HG02943 (cell line): ENCODE measurements around the gene EP400.
"Not testable (repeated sequence)": the region's sequence is repeated elsewhere in the genome, so short reads cannot be mapped to it uniquely, and the experiment has no call there.

Experiments
- ATAC-seq: cut with Tn5 transposase; IDR thresholded peaks from one replicate; pipeline ENCODE4 v1.9.1; 2021; ENCODE audit warnings: mild to moderate bottlenecking, low read depth, moderate library complexity; ENCODE audit not compliant: unreplicated experiment

EP400 gene

DNA sequence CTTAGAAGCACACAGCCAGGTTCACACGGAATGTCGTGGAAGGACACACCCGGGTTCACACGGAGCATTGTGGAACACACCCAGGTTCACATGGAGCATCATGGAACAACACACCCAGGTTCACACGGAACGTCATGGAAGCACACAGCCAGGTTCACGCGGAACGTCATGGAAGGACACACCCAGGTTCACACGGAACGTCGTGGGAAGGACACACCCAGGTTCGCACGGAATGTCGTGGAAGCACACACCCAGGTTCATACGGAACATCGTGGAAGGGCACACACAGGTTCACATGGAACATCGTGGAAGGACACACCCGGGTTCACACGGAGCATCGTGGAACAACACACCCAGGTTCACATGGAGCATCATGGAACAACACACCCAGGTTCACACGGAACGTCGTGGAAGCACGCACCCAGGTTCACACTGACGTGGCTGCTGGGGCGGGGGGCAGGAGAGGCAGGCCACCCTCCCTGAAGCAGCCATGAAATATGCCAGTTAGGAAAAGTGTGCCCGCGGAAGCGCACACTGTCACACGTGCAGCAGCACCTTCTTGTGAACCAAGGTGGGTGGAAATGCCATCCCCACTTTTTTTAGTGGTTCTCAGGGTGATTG lies 86.4 kb downstream of the EP400 start:
- ATAC-seq, result no peak

DNA sequence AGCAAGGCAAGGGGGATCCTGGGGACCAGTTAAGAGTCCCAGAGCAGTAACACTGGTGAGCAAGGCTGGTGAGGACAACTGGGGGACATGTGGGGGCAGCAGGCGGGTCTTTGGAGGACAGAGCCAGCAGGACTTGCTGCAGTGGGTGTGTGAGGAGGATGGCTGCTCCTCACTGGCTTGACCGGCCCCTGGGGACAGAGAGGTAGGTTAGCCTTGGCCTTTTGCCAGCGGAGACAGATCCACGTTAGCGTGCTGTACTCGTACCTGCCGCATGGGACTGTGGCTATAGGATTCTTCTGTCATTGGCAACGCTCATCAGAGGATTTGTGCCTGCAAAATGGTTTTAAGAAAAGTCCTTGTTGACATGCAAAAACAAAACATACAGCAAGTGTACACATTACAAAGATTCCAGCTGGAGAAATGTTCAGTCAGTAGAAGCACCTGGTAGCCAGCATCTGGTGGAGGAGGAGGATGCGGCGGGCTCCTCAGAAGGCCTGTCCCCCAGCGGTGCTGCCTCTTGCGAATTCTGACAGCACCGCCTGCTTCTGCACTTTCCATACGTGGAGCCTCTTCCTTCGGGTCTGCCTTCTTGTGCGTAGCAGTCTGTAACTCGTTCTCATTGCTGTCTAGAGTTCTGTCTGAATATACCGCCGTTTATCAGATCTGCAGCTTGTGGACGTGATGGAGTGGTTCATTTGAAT lies 91.3 kb downstream of the EP400 start:
- ATAC-seq, result no peak

DNA sequence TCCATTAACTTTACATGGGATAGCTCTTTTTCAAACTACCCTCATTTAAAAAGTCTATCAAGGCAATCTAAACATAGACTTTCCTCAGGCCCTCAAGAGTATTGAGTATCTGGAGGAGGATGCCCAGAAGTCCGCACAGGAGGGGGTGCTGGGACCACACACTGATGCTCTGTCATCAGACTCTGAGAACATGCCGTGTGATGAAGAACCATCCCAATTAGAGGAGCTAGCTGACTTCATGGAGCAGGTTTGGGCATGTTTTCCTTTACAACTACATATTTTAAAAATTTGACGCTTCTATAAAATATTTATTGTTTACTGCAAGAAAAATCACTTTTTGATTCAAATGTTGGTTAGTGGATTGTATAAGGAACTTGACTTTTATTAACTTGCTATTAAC lies 93.5 kb downstream of the EP400 start:
- no peak for ATAC-seq

DNA sequence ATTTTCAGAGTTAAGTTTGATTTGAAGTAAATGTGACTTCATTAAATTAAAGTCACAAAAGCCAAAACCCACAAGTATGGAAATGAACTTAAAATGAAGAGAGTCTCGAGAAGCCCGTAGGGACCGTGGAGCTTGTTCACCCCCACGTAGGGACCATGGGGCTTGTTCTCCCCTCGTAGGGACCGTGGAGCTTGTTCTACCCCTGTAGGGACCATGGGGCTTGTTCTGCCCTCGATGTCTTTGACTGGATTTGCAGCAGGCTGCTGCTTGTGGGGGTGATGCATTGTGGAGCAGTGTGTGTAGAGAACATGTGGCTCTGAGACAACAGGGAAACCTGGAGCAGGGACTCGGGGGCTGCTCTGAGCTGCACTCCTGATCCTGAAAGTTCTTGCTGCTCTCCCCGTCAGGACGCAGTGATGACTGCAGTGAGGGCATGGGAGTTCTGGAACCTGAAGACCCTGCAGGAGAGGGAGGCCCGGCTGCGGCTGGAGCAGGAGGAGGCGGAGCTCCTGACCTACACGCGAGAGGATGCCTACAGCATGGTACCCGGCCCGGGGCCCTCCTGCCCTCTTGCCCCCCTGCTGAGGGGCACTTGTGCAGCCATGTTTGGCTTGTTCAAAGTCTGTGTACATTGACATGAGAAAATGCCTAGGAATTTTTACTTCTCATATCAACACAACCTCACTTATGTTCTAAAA lies 94.2 kb downstream of the EP400 start:
- no peak for ATAC-seq

DNA sequence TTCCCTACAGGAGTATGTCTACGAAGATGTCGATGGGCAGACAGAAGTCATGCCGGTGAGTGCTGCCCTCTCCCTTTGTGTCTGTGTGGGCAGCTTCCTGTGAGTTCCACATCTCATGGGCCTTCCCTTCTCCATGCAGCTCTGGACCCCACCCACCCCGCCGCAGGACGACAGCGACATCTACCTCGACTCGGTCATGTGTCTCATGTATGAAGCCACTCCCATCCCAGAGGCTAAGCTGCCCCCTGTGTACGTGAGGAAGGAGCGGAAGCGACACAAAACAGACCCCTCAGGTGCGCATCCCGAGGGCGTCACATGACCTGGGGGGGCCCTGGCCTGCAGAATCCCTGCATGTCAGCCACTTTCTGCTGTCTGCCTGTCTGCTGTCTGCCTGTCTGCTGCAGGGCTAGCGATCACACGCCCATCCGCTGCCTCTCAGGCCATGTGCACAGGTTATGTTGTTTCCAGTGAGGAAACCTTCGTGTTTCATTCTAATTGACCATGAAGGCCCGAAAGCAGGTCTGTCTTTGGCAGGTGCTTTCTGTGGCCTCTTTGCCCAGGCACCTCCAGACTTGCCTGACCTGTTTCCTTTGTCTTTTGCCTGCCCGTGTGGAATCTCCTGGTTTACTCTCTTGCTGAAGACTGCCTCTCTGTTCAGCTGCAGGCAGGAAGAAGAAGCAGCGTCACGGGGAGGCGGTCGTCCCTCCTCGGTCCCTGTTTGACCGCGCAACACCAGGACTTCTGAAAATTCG lies 95.1 kb downstream of the EP400 start:
- no peak for ATAC-seq

DNA sequence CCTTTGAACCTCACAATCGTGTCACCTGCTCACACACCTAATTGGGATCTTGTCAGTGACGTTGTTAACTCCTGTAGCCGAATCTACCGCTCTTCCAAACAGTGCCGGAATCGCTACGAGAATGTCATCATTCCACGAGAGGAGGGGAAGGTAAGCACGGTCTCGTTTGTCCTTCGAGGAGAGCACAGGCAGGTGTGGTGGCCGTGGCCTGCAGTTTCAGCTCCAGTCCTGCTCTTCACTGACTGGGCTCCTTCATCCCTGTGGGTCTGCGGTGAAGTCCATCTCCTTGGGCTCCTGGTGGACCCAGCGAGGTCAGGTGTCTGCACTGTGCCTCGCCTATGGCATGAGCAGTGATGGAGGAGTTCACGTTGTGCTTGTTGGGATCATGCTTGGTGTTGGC lies 96.0 kb downstream of the EP400 start:
- no peak for ATAC-seq

DNA sequence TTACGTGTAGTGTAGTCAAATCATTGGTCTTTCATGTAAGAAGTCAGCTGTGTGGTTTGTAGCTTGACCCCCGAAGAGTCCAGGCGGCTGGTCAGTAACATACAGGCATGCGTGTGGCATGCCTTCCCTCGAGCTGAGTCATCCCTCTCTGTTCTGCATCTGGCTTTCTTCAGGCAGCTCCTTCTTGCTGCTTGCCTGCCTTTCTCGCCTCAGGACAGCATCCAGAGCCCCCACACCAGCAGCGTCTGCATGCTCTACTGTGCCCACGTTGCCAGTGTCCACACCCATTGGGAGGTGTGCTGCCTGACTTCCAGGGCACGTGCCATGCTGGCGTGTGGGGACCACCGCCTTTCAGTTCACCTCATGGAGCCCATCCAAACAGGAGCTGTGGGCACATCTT lies 96.8 kb downstream of the EP400 start:
- ATAC-seq, result no peak

DNA sequence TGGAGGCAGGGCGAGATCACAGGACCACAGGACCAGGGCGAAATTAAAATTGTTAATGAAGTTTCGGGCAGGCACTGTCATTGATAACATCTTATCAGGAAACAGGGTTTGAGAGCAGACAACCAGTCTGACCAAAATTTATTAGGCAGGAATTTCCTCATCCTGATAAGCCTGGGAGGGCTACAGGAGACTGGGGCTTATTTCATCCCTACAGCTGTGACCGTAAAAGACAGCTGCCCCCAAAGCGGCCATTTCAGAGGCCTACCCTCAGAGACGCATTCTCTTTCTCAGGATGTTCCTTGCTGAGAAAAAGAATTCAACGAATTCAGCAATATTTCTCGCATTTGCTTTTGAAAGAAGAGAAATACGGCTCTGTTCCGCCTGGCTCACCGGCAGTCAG lies 97.9 kb downstream of the EP400 start:
- not testable (repeated sequence) for ATAC-seq

DNA sequence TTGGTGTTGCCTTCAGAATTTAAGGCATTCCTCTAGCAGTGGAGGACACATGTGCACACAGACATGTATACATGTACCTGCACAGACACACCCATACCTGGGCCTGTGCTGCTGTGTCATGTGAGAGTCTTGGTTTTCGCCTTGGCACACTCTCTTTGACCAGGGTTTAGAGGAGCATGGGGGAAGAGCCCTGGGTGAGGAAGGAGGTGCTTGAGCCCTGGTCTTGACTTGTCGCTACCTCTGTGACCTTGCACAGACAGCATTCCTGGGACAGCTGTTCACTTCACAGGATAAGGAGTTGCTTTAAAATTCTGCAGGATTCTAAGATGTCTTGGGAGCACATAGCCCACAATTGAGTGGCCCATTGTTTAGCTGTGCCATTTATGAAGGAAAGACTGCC lies 99.7 kb downstream of the EP400 start:
- ATAC-seq, result no peak

DNA sequence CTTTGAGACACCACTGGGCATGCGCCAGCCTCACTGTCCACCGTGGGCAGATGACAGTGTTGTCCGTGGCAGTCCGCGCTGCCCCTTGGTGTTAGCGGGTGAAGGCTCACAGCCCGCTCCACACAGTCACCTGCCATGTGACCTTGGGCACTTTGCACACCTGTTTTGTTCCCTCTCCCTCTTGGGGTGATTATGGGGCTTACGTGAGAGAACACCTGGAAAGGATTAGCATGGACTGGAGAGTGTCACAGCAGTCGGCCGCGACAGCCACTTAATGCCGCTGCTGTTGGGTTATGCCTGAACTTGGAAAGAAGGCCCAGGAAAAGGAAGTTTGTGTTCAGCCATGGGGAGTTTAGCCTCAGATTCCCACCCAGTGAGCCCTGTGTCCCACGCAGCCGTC lies 100.1 kb downstream of the EP400 start:
- ATAC-seq, result no peak

DNA sequence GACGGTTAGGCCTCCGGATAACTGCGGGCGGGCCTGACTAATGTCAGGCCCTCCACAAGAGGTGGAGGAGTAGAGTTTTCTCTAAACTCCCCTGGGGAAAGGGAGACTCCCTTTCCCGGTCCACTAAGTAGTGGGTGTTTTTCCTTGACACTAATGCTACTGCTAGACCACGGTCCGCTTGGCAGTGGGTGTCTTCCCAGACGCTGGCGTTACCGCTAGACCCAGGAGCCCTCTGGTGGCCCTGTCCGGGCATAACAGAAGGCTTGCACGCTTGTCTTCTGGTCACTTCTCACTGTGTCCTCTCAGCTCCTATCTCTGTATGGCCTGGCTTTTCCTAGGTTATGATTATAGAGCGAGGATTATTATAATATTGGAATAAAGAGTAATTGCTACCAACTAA lies 102.0 kb downstream of the EP400 start:
- ATAC-seq, result not testable (repeated sequence)

DNA sequence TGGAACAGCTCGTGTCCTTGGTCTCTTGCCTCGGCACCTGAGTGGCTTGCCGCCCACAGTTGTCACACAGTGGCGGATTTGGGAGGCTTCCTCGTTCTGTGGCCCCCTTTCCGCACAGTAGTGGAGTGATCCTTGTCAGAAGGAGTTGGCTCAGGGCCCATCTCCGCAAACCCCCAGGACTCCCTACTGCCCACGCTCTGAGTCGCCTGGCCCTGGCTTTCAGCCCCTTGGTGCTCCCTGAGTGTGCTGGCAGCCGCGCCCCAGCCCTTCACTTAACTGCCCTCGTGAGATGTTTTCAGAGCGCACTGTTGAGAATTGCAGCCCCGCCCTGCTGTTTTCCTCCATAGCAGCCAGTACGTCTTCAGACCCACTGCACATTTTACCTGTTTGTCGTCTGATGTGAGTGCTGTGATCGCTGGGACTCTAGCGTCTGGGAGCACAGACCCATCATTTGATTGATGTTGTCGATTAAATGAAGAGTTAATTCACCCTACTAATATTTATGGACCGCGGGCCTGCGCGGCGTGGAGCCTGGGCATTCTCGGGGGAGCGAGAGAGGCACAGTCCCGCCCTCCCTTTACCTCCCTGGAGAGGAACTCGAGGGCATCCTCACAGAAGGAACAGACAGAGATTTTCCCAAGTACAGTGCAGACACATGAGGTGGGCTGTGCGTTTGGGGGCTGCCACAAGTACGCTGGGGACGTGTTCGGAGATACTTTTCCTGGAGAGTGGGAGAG lies 102.6 kb downstream of the EP400 start:
- ATAC-seq, result no peak

DNA sequence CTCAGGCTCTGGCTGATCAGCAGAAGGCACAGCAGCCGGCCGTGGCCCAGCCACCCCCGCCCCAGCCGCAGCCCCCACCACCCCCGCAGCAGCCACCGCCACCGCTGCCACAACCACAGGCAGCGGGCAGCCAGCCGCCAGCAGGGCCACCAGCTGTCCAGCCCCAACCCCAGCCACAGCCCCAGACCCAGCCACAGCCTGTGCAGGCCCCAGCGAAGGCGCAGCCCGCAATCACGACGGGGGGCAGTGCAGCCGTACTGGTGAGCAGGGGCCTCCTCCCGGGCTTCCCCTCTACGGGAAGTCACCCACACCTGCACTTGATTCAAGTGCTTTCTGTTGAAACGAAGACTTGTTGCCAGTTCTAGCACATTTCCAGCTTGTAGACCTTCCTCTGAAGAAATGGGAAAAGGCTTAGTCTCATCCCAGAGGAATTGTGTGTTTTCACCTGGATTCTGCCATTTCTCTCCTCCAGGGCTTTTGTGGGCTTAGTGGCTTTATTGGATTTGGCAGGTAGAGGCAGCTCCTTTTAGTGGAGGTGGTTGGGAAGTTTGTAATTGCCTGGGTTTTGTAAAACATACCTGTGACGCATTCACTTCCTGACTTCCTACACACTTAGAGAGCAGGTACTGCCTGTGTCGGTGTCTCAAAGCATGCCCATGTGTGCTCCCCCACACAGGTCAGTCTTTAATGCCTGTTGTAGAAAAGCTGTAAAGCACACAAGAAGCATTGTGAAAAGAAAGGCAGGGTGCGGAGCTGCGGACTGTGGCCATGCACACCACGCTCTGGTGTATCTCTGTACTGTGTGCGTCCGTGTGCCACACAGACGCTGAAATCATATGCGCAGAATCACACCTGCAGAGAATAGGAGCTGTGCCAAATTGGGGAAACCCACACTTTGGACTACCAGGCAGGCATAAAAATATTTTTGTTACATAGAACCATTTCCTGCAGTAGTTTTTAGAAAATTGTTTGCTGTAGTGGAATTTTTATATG lies 103.9 kb downstream of the EP400 start:
- no peak for ATAC-seq

DNA sequence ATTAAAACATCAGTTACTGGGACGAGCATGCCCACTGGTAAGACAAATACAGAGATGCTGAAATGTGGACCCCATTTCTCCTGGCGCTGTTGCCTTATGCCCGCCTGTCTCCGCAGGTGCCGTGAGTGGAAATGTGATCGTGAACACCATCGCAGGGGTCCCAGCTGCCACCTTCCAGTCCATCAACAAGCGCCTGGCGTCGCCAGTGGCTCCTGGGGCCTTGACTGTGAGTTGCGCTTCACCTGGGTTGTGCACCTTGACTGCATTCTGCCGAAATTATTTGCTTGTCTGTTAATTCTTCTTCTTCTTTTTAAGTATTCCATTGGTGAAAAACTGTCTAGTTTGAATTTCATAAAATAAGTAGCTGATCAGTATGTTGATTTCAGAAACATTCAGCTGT lies 105.2 kb downstream of the EP400 start:
- ATAC-seq, result no peak

DNA sequence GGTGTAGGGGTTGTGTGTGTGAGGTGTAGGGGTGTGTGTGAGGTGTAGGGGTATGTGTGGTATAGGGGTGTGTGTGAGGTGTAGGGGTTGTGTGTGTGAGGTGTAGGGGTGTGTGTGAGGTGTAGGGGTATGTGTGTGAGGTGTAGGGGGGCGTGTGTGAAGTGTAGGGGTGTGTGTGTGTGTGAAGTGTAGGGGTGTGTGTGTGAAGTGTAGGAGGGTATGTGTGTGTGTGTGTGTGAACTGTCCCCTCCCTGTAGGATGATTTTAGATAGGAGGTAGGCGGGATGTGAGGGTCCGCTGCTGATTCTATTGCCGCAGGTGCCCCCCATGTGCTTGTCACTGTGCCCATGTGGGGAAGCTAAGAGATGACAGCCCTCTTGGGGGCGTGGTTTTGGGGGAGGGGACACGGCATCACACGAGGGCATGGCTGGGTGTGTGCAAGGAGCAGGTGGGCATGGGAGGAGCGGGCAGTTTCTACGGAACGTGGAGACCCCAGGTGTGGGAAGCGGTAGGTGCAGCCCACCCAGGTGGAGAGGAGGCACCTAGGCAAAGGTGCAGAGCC lies 105.9 kb downstream of the EP400 start:
- ATAC-seq, result no peak

DNA sequence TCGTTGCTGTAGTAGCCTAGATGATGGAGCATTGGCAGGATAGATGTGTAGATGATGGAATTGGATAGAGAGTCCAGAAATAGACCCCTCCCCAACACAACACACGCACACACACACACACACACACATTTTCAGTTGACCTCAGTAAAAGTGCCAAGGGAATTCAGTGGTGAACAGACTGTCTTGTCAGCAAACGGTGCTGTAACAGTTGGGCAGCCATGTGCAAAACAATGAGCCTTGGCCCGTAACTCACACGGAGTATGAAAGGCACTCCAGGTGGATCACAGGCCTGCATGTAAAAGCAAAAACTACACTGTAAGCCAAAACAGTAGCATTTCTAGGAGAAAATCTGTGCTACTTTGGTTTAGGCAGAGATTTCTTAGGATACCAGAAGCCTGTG lies 106.6 kb downstream of the EP400 start:
- ATAC-seq, result no peak

DNA sequence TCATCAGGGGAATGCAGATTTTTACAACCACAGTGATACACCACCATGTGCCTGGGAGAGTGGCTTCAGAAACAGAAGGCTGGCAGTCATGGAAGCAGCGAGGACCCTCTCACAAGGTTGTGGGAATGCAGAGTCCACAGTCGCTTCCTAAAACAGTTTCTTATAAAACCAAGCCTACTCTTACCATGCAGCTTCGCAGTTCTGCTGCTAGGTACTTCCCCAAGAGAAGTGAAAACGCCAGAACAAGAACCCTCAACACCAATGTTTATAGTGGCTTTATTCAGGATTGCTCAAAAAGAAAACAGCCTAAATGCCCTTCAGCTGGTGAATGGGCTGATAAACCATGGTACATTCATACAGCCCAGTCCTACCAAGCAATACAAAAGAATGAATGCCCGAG lies 107.2 kb downstream of the EP400 start:
- no peak for ATAC-seq

DNA sequence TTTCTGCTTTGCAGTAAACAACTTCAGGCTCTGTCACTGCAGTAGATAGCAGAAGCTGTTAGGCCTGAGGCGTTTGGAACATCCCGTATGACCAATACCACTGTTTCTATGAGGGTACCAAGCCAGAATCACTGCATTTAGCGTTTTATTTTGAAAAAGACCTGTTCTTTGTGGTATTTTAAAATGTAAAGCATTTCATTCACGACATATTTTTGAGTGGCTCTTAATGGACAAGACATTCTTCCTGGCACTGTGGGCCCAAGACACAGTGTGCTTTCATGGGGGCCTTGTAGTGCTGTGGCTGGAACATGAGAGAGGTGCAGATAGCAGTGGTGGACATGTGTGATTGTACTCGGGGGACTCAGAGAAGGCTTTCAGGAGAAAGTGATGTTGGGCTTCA lies 107.9 kb downstream of the EP400 start:
- no peak for ATAC-seq

DNA sequence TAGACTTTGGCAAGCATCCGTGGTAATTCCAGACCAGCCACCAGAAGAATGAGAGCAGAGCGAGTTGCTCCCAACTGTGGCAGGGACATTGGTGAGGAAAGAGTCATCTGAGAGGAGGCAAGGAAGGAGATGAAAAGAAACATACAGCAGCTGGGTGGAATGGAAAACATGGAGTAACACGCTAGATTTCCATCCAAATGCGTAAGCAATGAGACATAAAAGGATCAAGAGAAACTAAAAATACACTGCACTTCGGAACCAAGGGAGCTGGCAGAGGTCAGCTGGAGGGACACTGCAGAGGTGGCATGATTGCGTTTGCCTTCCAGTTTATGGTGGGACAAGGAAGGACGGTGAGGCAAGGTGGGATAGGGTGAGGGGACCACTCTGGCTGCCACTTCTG lies 111.5 kb downstream of the EP400 start:
- no peak for ATAC-seq
